ENCODE measurements around the gene POU2AF1. TPM values are rescaled to one million over a fixed set of nuclear protein-coding genes. Genes with fewer than 3 reads are reported as not detected.

The POU2AF1 gene
- total RNA-seq, 1 experiment from 2014 or later, result 0.22 TPM

GRCh38 chr11:111379602-111380136 is 594 bp upstream of the POU2AF1 start:
- Mint-ChIP-seq H3K36me3 (no peaks in the 10 kb centered on the region), H3K9me3 (no peaks in the 10 kb centered on the region), H3K4me1 (0 out of 2 replicates have a peak, but pooled peaks cover 5% of the 10 kb centered on the region), H3K4me3 (no peak overlapping the region), H3K27ac (no peak overlapping the region), H3K27me3 (ENCODE audit: low read depth) (no peaks in the 10 kb centered on the region)
- TF ChIP-seq RELA (CRISPR knock-in tag; IDR thresholded peaks at IDR 0.05; ENCODE audit: borderline replicate concordance) (no peak), SOX15 (CRISPR knock-in tag; IDR thresholded peaks at IDR 0.05) (no peak), FOXP1 (CRISPR knock-in tag; IDR thresholded peaks at IDR 0.05; ENCODE audit: borderline replicate concordance) (no peak), TEAD4 (CRISPR knock-in tag; IDR thresholded peaks at IDR 0.05) (no peak), IRF2 (CRISPR knock-in tag; IDR thresholded peaks at IDR 0.05; ENCODE audit: borderline replicate concordance, low read depth) (no peak), NR1H2 (CRISPR knock-in tag; IDR thresholded peaks at IDR 0.05) (no peak), ZNF396 (CRISPR knock-in tag; IDR thresholded peaks at IDR 0.05; ENCODE audit: borderline replicate concordance) (no peak), KAT7 (CRISPR knock-in tag; IDR thresholded peaks at IDR 0.05; ENCODE audit: borderline replicate concordance) (no peak), E2F5 (CRISPR knock-in tag; IDR thresholded peaks at IDR 0.05) (no peak), SP1 (CRISPR knock-in tag; conservative IDR thresholded peaks at IDR 0.05) (no peak), ZNF219 (CRISPR knock-in tag; IDR thresholded peaks at IDR 0.05; ENCODE audit: borderline replicate concordance) (no peak), ZNF671 (CRISPR knock-in tag; IDR thresholded peaks at IDR 0.05) (no peak), AR (CRISPR knock-in tag; IDR thresholded peaks at IDR 0.05) (no peak), NFE2L1 (CRISPR knock-in tag; IDR thresholded peaks at IDR 0.05) (no peak), HMGXB4 (CRISPR knock-in tag; IDR thresholded peaks at IDR 0.05) (no peak), ARID4B (CRISPR knock-in tag; IDR thresholded peaks at IDR 0.05; ENCODE audit: borderline replicate concordance) (no peak), MAX (CRISPR knock-in tag; IDR thresholded peaks at IDR 0.05) (no peak), CTCF (IDR thresholded peaks at IDR 0.05) (no peak)
- CTCF ChIA-PET, result interaction anchor here (1.1 kb wide), 1 partner anchor 49 kb away, joined by 3 read pairs; no protein-coding TSS in a partner anchor
- DNase-seq (ENCODE audit: low spot score) (no peak), ATAC-seq (peak; percentile 29; the same call in 1 of the 2 replicates)
- POLR2A ChIA-PET, result no interaction called here
